Panc1 (cell line): ENCODE data around the gene SEMA4B. TPM values are rescaled to one million over a fixed set of nuclear protein-coding genes. Genes with fewer than 3 reads are reported as not detected.

Experiments used
- ATAC-seq: fragments of 200-7000 bp; cut with Tn5 transposase; 2 replicates; pipeline ENCODE4 v1.9.1; 2020; ENCODE audit warnings: mild to moderate bottlenecking, moderate library complexity
- BruUV-seq: library from RNA; stranded (reverse); fragments of 400-500 nt; replicated peaks from 2 replicates; lab custom pipeline; 2021; lab: Mats Ljungman, UMichigan
- CTCF ChIA-PET: fragments of 300-600 bp; sonication (Branson Sonifier 250); formaldehyde crosslinking; loops from one replicate; lab custom pipeline; 2022; ENCODE audit warnings: antibody characterized with exemption; lab: Charles Lee
- POLR2A ChIA-PET: fragments of 300-600 bp; sonication (Branson Sonifier 250); formaldehyde crosslinking; loops from one replicate; lab custom pipeline; 2022; ENCODE audit warnings: antibody characterized with exemption; lab: Charles Lee
- DNase-seq: peaks from one replicate; pipeline ENCODE4 v3.0.0-alpha.2; 2010; ENCODE audit warnings: low read depth, low spot score
- H3K27ac ChIP-seq: 2 replicates; pipeline ENCODE4 v1.5.1; 2011; ENCODE audit warnings: mild to moderate bottlenecking, low read length, inconsistent platforms
- H3K27me3 ChIP-seq: fragments of 200-500 bp; sonication (Bioruptor generic); 2 replicates; pipeline ENCODE4 v1.6.0; 2014; ENCODE audit warnings: low read length, inconsistent platforms; ENCODE audit not compliant: control insufficient read depth, insufficient read depth
- H3K36me3 ChIP-seq: fragments of 200-500 bp; sonication (Bioruptor generic); 2 replicates; pipeline ENCODE4 v1.5.1; 2014; ENCODE audit warnings: inconsistent platforms, mild to moderate bottlenecking, low read length, moderate library complexity; ENCODE audit not compliant: control insufficient read depth, insufficient read depth
- H3K4me1 ChIP-seq: 2 replicates; pipeline ENCODE4 v1.5.1; 2011; ENCODE audit warnings: inconsistent platforms, mild to moderate bottlenecking, low read length, moderate library complexity; ENCODE audit not compliant: control insufficient read depth, insufficient read depth
- H3K4me3 ChIP-seq, 2 experiments: 2 replicates each; pipeline ENCODE4 v1.5.1; 2011 to 2012; ENCODE audit warnings: low read depth in 2 of 2, low read length in 2 of 2, mild to moderate bottlenecking in 2 of 2, inconsistent platforms in 1 of 2, moderate library complexity in 1 of 2
- H3K9me3 ChIP-seq: fragments of 200-500 bp; sonication (Bioruptor generic); 2 replicates; pipeline ENCODE4 v1.5.1; 2014; ENCODE audit warnings: low read depth, mild to moderate bottlenecking, inconsistent platforms, low read length, moderate library complexity; ENCODE audit not compliant: control insufficient read depth, insufficient read depth
- CTCF ChIP-seq: fragments of 450-650 bp; IDR thresholded peaks from 2 replicates; pipeline ENCODE4 v1.5.1; 2017; ENCODE audit warnings: mild to moderate bottlenecking
- POLR2AphosphoS5 ChIP-seq: IDR thresholded peaks from 2 replicates; pipeline ENCODE4 v1.6.1; 2012; ENCODE audit warnings: mild to moderate bottlenecking, low read depth, low read length, moderate library complexity
- REST ChIP-seq, 2 experiments: IDR thresholded peaks; 2 replicates each; pipeline ENCODE4 v1.6.1; 2011 to 2012; ENCODE audit warnings: low read depth in 2 of 2, control low read depth in 1 of 2, low read length in 1 of 2, mild to moderate bottlenecking in 1 of 2, moderate library complexity in 1 of 2; ENCODE audit not compliant: insufficient read depth in 1 of 2
- SIN3A ChIP-seq: IDR thresholded peaks from 2 replicates; pipeline ENCODE4 v1.6.1; 2012; ENCODE audit warnings: low read depth, mild to moderate bottlenecking, low read length, moderate library complexity, borderline replicate concordance; ENCODE audit not compliant: insufficient read depth
- TCF7L2 ChIP-seq: IDR thresholded peaks from 2 replicates; pipeline ENCODE4 v1.6.1; 2011; ENCODE audit warnings: mild to moderate bottlenecking, low read depth, low read length, inconsistent platforms
- in situ Hi-C: cut with HindIII; loops from 2 replicates; pipeline ENCODE4 v1.10.0; 2016; ENCODE audit warnings: low sequenced_read_pairs, low pct_unique_long_range_greater_than_20kb
- intact Hi-C: fragments of 100-400 bp; cut with micrococcal nuclease; formaldehyde crosslinking; loops from one replicate; pipeline ENCODE4 v1.10.0; 2022; ENCODE audit not compliant: unreplicated experiment
- total RNA-seq: library from RNA; stranded (reverse); gene quantifications from one replicate; pipeline ENCODE4 v1.2.1, GENCODE V29; 2021; ENCODE audit not compliant: unreplicated experiment

The SEMA4B gene
- total RNA-seq, 1 experiment from 2014 or later: 600 TPM

GRCh38 chr15:90173372-90173771, 27.8 kb upstream of the SEMA4B start:
- ChIA-PET CTCF (no interaction called here), POLR2A (interaction anchor here (0.6 to 1.0 kb wide), 6 partner anchors 8 to 94 kb away, joined by 3 to 19 read pairs (median 6); no protein-coding TSS in a partner anchor)
- no TSS peak for BruUV-seq
- Histone ChIP-seq H3K4me1 (peaks cover 32% of the 10 kb centered on the region), H3K4me3 (no peak overlapping the region), H3K9me3 (no peaks in the 10 kb centered on the region), H3K36me3 (no peaks in the 10 kb centered on the region), H3K27ac (peak overlapping the region; percentile 95), H3K27me3 (no peaks in the 10 kb centered on the region)
- peak; percentile 11; the same call in 1 of the 2 replicates for ATAC-seq
- intact Hi-C loops: no loop called here
- TF ChIP-seq SIN3A: no peak
- TF ChIP-seq CTCF: no peak
- no peak for TF ChIP-seq REST (IDR thresholded peaks at IDR 0.05; ENCODE audit: insufficient read depth in 1 of 2, low read depth in 2 of 2, low read length in 1 of 2)
- in situ Hi-C loops: no loop called here
- DNase-seq: no peak

- no peak overlapping the region; a peak in 1 of 4 replicates for H3K4me3 ChIP-seq
- no peaks in the 10 kb centered on the region for H3K36me3 ChIP-seq
- intact Hi-C loops (no loop called here), in situ Hi-C loops (no loop called here)
- H3K27me3 ChIP-seq: no peaks in the 10 kb centered on the region
- peak; percentile 86 for ATAC-seq
- H3K27ac ChIP-seq: peak overlapping the region; percentile 95
- BruUV-seq: no TSS peak
- peaks cover 33% of the 10 kb centered on the region for H3K4me1 ChIP-seq
- TF ChIP-seq SIN3A (0 out of 2 replicates have a peak, but pooled peaks have one; percentile 57), POLR2AphosphoS5 (peak; percentile 75; the same call in 1 of the 2 replicates), TCF7L2 (peak; percentile 67; the same call in 1 of the 2 replicates), REST (IDR thresholded peaks at IDR 0.05; ENCODE audit: insufficient read depth in 1 of 2, low read depth in 2 of 2, low read length in 1 of 2) (no peak), CTCF (no peak)
- DNase-seq: no peak
- ChIA-PET POLR2A (interaction anchor here (0.6 to 1.2 kb wide), 5 partner anchors 9 to 47 kb away, joined by 3 to 19 read pairs (median 10); partner anchors contain the start of gene SEMA4B), CTCF (interaction anchor here (0.6 to 0.8 kb wide), 3 partner anchors 41 to 685 kb away, joined by 3 read pairs; no protein-coding TSS in a partner anchor)
- no peaks in the 10 kb centered on the region for H3K9me3 ChIP-seq
Observed at GRCh38 chr15:90174140-90174875, 26.8 kb upstream of the SEMA4B start.
